A172 (cell line): ENCODE data around the gene GJA8. TPM values are rescaled to one million over a fixed set of nuclear protein-coding genes. Genes with fewer than 3 reads are reported as not detected.
"Not testable (repeated sequence)": the region's sequence is repeated elsewhere in the genome, so short reads cannot be mapped to it uniquely, and the experiment has no call there.

ENCODE experiments used
- DNase-seq: peaks from one replicate; pipeline ENCODE4 v3.0.0-alpha.2; 2015; ENCODE audit warnings: low spot score
- total RNA-seq: library from RNA; depleted of rRNA; stranded (reverse); fragments of >200 nt; shearing (Covaris generic); gene quantifications from 2 replicates; pipeline ENCODE4 v1.2.3, GENCODE V29; 2014; rRNA removed

GJA8 gene
- total RNA-seq, 1 experiment from 2014 or later = not detected

- DNase-seq = not testable (repeated sequence)
Observed at GRCh38 chr1:147927689-147928088, 25.1 kb downstream of the GJA8 start.

- peak; percentile 85 for DNase-seq
Observed at GRCh38 chr1:147928236-147929132, 25.9 kb downstream of the GJA8 start, which contains the start of gene GPR89B. Gene GPR89B, plus strand, starts transcription at chr1:147928420. Its CDS starts 117 bp downstream, at chr1:147928537.

GRCh38 chr1:147931137-147931536 lies 28.5 kb downstream of the GJA8 start:
- not testable (repeated sequence) for DNase-seq

GRCh38 chr1:147935296-147935695 lies 32.7 kb downstream of the GJA8 start:
- not testable (repeated sequence) for DNase-seq

- not testable (repeated sequence) for DNase-seq
Observed at GRCh38 chr1:147940456-147940855, 37.9 kb downstream of the GJA8 start.

GRCh38 chr1:147942563-147942962 lies 40.0 kb downstream of the GJA8 start:
- not testable (repeated sequence) for DNase-seq

- not testable (repeated sequence) for DNase-seq
Observed at GRCh38 chr1:147949517-147949916, 46.9 kb downstream of the GJA8 start.

Other genes with a start within 250 kb of the GJA8 start
- 7.5 and 14.7 TPM in 2 replicates for gene ACP6, start 232.3 kb upstream of the GJA8 start, total RNA-seq
- not detected in 2 replicates for gene GJA5, start 142.2 kb upstream of the GJA8 start, total RNA-seq
- gene GPR89B, start 25.6 kb downstream of the GJA8 start, total RNA-seq = 24.6 and 35.0 TPM in 2 replicates
- gene NBPF11, start 249.5 kb downstream of the GJA8 start, total RNA-seq = 4.2 and 4.3 TPM in 2 replicates